Retinal pigment epithelial cell (primary cell): ENCODE results near the gene SCNM1.
"Not testable (repeated sequence)": the region's sequence is repeated elsewhere in the genome, so short reads cannot be mapped to it uniquely, and the experiment has no call there.

Experiments
- DNase-seq: peaks from one replicate; pipeline ENCODE4 v3.0.0-alpha.2; 2010; ENCODE audit warnings: low read depth
- H3K4me3 ChIP-seq: 2 replicates; pipeline ENCODE4 v1.5.1; 2011; ENCODE audit warnings: mild to moderate bottlenecking, low read length, control low read depth, moderate library complexity
- TF ChIP-seq, protein P1 (sequence below): conservative IDR thresholded peaks from 2 replicates; pipeline ENCODE4 v1.5.1; 2011; ENCODE audit warnings: low read depth, low read length, control low read depth, inconsistent platforms

The SCNM1 gene

DNA sequence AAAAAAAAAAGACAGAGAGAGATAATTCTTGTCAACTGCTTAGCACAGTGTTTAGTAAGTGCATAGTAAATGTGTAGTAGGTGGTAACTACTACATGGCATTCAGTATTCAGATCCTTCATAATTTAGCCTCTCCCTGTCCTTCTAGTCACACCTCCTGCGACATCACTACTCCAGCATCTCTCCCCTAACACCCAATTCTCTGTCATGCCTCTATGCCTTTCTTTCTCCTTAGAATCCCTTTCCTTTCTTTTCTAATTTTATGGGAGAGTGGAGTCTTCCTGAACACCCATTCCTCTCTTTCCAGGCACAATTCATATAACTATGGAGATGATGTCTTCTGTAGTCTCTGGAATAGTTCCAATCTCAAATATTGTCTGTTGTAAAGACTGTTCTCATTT, 27.9 kb downstream of the SCNM1 start:
- TF ChIP-seq, protein P1, sequence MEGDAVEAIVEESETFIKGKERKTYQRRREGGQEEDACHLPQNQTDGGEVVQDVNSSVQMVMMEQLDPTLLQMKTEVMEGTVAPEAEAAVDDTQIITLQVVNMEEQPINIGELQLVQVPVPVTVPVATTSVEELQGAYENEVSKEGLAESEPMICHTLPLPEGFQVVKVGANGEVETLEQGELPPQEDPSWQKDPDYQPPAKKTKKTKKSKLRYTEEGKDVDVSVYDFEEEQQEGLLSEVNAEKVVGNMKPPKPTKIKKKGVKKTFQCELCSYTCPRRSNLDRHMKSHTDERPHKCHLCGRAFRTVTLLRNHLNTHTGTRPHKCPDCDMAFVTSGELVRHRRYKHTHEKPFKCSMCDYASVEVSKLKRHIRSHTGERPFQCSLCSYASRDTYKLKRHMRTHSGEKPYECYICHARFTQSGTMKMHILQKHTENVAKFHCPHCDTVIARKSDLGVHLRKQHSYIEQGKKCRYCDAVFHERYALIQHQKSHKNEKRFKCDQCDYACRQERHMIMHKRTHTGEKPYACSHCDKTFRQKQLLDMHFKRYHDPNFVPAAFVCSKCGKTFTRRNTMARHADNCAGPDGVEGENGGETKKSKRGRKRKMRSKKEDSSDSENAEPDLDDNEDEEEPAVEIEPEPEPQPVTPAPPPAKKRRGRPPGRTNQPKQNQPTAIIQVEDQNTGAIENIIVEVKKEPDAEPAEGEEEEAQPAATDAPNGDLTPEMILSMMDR, result no peak
- no peak for DNase-seq
- no peak overlapping the region for H3K4me3 ChIP-seq

DNA sequence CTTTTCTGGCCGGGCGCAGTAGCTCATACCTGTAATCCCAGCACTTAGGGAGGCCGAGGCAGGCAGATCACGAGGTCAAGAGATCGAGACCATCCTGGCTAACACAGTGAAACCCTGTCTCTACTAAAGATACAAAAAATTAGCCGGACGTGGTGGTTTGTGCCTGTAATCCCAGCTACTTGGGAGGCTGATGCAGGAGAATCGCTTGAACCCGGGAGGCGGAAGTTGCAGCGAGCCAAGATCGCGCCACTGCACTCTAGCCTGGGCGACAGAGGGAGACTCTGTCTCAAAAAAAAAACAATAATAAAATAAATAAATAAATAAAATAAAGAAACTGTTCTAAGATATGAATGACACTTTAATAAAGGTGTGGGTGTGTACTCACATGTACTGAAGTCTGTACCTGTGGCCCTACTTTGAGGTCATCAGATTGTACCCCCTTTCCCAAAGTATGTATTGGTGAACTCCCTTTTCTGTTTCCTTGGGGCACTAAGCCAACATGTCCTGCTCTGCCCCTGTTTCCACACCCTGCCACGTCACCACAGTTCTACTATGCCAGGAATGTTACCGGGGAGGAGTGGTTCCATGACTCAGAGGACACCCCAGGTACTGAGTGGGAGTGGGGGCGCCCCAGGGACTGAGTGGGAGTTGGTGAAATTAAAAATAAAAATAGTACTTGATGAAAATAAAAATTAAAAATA, 29.1 kb downstream of the SCNM1 start:
- H3K4me3 ChIP-seq, result not testable (repeated sequence)

DNA sequence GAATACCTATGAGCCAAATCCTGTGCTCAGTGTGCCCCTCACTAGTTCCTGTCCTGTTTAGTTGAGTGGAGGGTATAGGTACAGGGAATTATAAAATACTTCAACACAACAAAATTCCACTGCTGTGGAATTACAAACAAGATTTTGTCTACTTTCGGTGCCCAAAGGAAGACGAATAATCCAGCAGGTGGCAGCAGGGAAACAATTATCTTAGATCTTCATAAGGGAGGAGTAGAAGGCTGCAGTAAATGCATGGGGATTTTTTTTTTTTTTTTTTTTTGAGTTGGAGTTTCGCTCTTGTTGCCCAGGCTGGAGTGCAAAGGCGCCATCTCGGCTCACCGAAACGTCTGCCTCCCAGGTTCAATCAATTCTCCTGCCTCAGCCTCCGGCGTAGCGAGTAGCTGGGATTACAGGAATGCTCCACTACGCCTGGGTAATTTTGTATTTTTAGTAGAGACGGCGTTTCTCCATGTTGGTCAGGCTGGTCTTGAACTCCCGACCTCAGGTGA, 30.4 kb downstream of the SCNM1 start:
- TF ChIP-seq, protein P1, result peak; percentile 65
- no peak for DNase-seq
- H3K4me3 ChIP-seq, result no peak overlapping the region

More for the DNA sequence above, 29.1 kb downstream of the SCNM1 start:
- peak; percentile 82 for DNase-seq

DNA sequence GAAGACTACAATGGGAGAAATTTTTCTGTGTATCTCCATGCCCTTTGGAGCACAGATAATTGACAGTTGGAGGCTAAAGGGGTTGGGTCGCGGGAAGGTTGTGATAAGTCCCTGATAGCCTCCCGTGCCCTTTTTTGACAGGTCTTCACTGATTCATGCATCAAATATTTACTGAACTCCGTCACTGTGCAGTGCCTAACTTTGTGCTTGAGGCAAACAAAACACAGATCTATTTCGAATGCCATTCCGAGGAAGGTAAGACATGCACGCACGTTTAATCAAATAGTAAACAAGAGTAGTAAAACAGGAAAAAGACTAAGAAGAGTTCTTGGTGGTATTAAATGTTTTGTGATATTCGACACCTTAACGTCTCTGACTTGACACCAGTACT, 31.9 kb downstream of the SCNM1 start:
- TF ChIP-seq, protein P1, result no peak
- H3K4me3 ChIP-seq, result peak overlapping the region; percentile 100
- no peak for DNase-seq

DNA sequence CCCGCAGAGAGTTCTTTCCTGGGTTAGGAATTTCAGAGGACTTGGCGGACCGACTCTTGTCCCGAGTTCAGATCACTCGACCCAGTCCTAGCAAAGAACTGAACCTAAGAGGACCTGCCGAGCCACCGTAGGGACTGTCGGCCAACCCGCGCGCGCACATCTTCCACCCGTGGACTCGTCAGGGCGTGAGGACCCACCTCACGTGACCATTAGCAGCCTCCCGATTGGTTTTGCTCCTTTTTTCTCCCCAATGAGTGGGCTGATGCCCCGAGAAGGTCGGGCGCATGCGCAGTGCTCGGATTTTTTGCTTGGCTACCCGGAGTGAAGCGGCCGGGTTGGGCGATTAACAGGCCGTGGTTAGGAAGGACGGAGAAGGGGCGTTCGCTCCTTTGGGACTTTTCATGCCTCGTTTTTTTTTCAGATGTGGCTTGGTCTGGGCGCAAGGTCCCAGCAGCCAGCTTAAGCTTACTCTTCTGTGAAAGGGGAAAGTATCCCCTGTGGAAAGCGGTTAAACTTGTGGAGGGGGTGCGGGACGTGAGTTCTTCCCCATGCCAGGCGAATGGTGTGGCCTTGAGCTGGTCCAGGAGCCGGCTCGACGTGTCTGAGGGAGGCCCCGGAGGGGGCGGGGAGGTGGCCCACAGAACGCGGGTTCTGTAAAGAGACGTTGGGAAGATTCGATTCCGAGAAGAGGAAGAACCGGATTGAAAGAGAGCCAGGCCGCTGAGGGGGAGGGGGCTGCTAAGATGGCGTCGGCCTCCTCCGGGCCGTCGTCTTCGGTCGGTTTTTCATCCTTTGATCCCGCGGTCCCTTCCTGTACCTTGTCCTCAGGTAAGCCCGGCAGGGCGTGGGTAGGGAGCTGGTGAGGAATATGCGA, 32.5 kb downstream of the SCNM1 start, which contains the start of gene PIP5K1A:
Gene PIP5K1A, plus strand, starts transcription at position 299 of the 874 bp plus-strand sequence. Its CDS starts 445 bp downstream, at position 744.
- TF ChIP-seq, protein P1, result no peak
- peak; percentile 85 for DNase-seq
- H3K4me3 ChIP-seq, result peak within 1 kb of the TSS; percentile 100

DNA sequence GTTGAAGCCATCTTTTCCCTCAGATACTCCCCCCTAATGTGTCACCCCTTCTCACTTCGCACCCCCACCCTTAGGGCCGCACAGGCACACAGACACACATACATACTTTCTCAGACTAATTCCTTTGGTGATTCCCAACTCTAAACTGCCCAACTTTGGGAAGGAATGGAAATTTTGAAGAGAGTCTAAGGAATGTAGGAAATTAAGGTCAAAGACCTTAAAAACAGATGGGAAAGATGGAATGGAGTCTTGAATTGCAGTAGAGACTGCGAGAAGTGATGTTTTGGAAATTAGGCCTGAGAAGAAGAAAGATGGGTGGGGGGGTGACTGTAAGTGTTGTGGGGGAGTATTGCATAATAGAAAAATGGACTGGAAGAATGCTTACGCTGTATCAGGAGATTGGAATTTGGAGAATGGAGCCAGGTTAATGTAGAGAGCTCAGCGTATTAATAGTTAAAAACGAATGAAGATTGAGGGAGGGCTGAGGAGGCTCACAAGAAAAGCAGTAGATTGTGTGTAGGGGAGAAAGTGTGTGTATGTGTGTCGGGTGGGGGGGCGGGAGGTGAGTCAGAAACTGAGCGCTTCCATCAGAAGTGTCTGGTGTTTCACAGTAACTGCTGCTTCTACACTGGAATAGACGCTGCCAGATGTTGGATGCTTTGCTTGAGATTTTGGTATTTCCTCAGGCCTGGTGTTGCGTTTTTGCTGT, 34.1 kb downstream of the SCNM1 start:
- TF ChIP-seq, protein P1, result no peak
- peak; percentile 66 for DNase-seq
- H3K4me3 ChIP-seq, result peak overlapping the region; percentile 100

DNA sequence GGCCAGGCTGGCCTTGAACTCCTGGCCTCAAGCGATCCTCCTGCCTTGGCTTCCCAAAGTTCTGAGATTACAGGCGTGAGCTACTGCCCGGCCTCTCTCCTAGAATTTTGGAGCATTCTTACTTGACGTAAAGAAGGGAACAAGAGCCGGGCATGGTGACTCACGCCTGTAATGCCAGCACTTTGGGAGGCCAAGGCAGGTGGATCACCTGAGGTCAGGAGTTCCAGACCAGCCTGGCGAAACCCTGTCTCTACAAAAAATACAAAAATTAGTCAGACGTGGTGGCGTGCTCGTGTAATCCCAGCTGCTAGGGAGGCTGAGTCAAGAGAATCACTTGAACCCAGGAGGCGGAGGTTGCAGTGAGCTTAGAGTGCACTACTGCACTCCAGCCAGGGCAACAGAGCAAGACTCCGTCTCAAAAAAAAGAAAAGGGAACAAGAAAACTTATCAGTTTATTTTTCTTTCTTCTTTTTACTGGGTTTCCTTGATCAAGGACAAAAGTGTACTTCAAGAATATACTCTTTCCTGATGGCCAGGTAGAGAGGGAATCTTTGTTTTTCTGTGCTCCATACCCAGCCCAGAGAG, 39.5 kb downstream of the SCNM1 start:
- DNase-seq, H3K4me3 ChIP-seq: not testable (repeated sequence)
